ENCODE results near the gene B3GNT5. TPM values are rescaled to one million over a fixed set of nuclear protein-coding genes. Genes with fewer than 3 reads are reported as not detected.

B3GNT5 gene
- total and polyA plus RNA-seq, 11 donors, result 0.87 to 12.3 (median 3.0) TPM

DNA sequence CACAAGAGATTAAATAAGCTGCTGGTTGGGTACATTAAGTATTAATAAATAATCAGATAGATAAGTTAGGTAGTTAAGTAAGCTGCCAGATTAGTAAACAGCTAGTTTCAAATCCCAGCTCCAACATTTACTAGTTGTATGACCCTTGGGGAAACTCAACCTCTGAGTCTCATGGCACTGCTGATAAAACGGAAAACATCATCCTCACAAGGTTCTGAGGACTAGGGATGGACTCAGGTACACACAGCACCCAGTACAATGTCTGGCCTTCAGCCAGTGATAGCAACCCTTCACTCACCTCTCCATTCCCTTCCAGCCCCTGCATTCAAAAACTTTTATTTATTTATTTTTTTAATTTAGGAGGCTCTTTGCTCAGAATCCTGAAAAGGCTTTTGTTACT, 32.3 kb downstream of the B3GNT5 start:
- Histone ChIP-seq H3K27me3 (no peaks in the 10 kb centered on the region), H3K36me3 (no peaks in the 10 kb centered on the region), H3K4me1 (peaks cover 2 to 37% (median 13%) of the 10 kb centered on the region in 12 donors), H3K27ac (peak overlapping the region in 11 of 12 donors; percentile 41 to 79 (median 68)), H3K9me3 (no peaks in the 10 kb centered on the region), H3K4me3 (peak overlapping the region in 6 of 12 donors; percentile 2 to 19 (median 10))
- TF ChIP-seq, protein P1, sequence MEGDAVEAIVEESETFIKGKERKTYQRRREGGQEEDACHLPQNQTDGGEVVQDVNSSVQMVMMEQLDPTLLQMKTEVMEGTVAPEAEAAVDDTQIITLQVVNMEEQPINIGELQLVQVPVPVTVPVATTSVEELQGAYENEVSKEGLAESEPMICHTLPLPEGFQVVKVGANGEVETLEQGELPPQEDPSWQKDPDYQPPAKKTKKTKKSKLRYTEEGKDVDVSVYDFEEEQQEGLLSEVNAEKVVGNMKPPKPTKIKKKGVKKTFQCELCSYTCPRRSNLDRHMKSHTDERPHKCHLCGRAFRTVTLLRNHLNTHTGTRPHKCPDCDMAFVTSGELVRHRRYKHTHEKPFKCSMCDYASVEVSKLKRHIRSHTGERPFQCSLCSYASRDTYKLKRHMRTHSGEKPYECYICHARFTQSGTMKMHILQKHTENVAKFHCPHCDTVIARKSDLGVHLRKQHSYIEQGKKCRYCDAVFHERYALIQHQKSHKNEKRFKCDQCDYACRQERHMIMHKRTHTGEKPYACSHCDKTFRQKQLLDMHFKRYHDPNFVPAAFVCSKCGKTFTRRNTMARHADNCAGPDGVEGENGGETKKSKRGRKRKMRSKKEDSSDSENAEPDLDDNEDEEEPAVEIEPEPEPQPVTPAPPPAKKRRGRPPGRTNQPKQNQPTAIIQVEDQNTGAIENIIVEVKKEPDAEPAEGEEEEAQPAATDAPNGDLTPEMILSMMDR (IDR thresholded peaks at IDR 0.05), result no peak
- TF ChIP-seq POLR2A (IDR thresholded peaks at IDR 0.05), result no peak
- 65 to 80% (median 68%) methylated on average over 1 of the region's 1 CpG for WGBS, 4 donors
- DNase-seq (no peak), ATAC-seq (peak in 1 of 4 donors; percentile 14)
- intact Hi-C loops (cut with DNase I), result loop anchor here in 3 of 10 donors (5.0 kb wide), 1 partner anchor 33 kb away; the partner anchor contains the start of gene B3GNT5 (in 3 of the 3)

DNA sequence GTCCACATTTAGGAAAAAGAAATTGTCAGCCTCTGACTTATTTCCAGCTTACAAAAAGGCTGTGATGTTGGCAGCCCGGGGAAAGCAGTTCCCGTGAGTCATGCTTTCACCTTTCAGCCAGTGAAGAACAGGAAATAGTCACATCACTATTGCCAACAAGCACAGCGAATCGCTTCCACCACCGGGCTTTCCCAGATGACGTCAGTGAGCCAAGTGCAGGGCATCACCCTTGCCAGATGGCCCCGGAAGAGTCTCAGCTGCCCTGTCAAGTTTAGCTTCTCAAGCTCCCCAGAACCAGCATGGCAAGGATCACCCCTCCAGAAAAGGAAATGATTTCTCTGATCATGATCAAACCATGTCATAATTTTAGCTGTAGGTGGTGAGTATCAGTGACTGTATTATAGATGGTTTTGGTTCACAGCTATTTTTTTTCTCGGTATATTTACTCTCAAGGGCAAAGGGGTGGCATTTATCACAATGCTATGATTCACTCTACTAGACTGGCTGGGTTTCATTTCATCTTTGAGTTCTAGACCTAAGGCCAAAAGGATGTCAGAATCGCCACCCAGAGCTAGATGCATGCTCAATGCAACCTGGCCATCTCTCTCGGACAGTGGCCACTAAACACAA, 32.9 kb downstream of the B3GNT5 start:
- Histone ChIP-seq H3K9me3 (no peaks in the 10 kb centered on the region), H3K27ac (peak overlapping the region in 11 of 12 donors; percentile 41 to 79 (median 68)), H3K36me3 (no peaks in the 10 kb centered on the region), H3K27me3 (no peaks in the 10 kb centered on the region), H3K4me3 (peak overlapping the region in 6 of 12 donors; percentile 2 to 19 (median 10)), H3K4me1 (peaks cover 2 to 37% (median 13%) of the 10 kb centered on the region in 12 donors)
- TF ChIP-seq POLR2A (IDR thresholded peaks at IDR 0.05), result no peak
- TF ChIP-seq, protein P1 (IDR thresholded peaks at IDR 0.05), result no peak
- DNase-seq (peak; percentile 81 to 92 (median 85)), ATAC-seq (peak; percentile 85 to 98 (median 96))
- intact Hi-C loops (cut with DNase I), result loop anchor here in 3 of 10 donors (5.0 kb wide), 1 partner anchor 34 kb away; the partner anchor contains the start of gene B3GNT5 (in 3 of the 3)
- WGBS, 4 donors, result 22 to 40% (median 27%) methylated on average over 10 of the region's 10 CpGs

DNA sequence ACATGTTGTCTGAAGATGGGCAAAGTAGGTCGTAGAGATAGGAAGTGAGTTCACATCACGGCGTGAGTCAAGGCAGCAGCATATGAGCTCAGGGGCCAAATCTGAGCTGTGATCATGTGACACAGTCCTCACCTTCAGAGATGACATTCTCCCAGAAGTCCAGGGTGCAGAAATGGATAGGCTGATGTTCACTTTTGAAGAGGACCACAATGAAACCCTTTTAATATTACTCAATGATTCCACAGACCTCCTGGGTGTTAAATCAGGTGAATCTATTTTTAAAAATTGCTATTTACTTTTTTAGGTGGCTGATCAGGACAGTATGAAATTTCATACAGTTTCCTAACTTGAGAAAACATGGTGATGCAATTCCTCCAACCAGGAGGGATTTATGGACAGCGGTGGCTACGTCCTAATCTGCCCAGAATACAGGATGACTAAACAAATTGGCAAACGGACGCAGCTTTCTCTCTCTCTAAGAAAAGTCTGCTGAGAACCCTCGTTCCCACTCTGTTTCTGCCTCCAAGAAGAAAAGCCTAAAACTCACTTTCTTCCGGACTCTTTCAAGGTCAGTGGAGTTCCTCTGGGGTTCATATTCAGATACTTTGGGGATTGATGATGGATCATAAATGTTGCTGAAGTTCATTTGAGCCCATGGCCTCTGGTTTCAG, 34.4 kb downstream of the B3GNT5 start:
- Histone ChIP-seq H3K27ac (peak overlapping the region in 4 of 12 donors; percentile 4 to 79 (median 73)), H3K27me3 (no peaks in the 10 kb centered on the region), H3K9me3 (no peaks in the 10 kb centered on the region), H3K4me1 (peaks cover 2 to 37% (median 13%) of the 10 kb centered on the region in 12 donors), H3K4me3 (peak overlapping the region in 1 of 12 donors; percentile 34), H3K36me3 (no peaks in the 10 kb centered on the region)
- TF ChIP-seq POLR2A (IDR thresholded peaks at IDR 0.05), result no peak
- TF ChIP-seq, protein P1 (IDR thresholded peaks at IDR 0.05), result no peak
- DNase-seq, result no peak
- intact Hi-C loops (cut with DNase I), result loop anchor here in 3 of 10 donors (5.0 kb wide), 1 partner anchor 35 kb away; the partner anchor contains the start of gene B3GNT5 (in 3 of the 3)
- 58 to 81% (median 73%) methylated on average over 9 of the region's 9 CpGs for WGBS, 4 donors
- peak in 3 of 4 donors; percentile 38 to 76 (median 60) for ATAC-seq

DNA sequence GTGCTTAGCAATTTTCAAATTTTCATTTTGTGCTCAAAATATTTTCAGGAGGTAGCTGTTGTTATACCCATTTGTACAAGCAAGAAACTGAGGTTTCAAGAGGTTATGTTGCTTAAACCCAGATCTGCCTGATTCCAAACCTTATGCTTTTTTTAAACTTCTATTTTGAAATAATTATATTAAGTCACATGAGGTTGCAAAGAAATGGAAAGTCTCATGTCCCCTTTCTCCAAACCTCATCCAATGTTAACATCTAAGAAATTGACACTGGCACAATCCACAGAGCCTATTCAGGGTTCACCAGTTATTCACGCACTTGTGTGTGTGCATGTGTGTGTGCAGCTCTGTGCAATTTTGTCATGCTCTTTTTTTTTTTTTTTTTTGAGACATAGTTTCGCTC, 35.1 kb downstream of the B3GNT5 start:
- ATAC-seq, result no peak
- DNase-seq, result no peak
- Histone ChIP-seq H3K4me3 (peak overlapping the region in 1 of 12 donors; percentile 34), H3K4me1 (peaks cover 2 to 37% (median 13%) of the 10 kb centered on the region in 12 donors), H3K27me3 (no peaks in the 10 kb centered on the region), H3K36me3 (no peaks in the 10 kb centered on the region), H3K27ac (peak overlapping the region in 3 of 12 donors; percentile 0 to 76 (median 70)), H3K9me3 (no peaks in the 10 kb centered on the region)
- TF ChIP-seq POLR2A (IDR thresholded peaks at IDR 0.05), result no peak
- TF ChIP-seq, protein P1 (IDR thresholded peaks at IDR 0.05), result no peak
- intact Hi-C loops (cut with DNase I), result loop anchor here in 3 of 10 donors (5.0 kb wide), 1 partner anchor 36 kb away; the partner anchor contains the start of gene B3GNT5 (in 3 of the 3)
- WGBS, 4 donors, result 95 to 100% (median 97%) methylated on average over 2 of the region's 2 CpGs
